ENCODE measurements around the gene CXorf58. TPM values are rescaled to one million over a fixed set of nuclear protein-coding genes. Genes with fewer than 3 reads are reported as not detected.

Gene CXorf58
- total and polyA plus RNA-seq, 2 experiments from 2014 or later, result 0.56 TPM; not detected in 1

DNA sequence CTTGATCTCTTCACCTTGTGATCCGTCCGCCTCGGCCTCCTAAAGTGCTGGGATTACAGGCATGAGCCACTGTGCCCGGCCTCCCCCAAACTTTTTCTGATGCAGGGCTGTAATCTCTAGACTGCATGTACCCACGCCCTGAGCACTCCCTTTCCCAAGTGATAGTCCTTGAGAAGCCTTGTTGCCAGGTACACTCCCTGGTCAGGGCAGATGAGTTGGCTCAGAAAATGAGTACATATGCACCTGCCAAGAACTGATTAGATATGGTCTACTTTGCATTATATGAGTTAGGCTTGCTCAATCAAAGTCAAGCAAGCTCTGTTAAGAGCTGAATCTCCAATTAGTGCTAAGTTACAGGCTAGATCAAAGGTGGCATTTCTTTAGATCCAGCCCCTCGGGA is 20.4 kb upstream of the CXorf58 start (continued):
- no peak for TF ChIP-seq ZNF462 (CRISPR knock-in tag; IDR thresholded peaks at IDR 0.05)

GRCh38 chrX:23887918-23888317 is 19.9 kb upstream of the CXorf58 start:
- Mint-ChIP-seq H3K4me3 (no peak overlapping the region), H3K4me1 (peaks cover 17% of the 10 kb centered on the region), H3K27ac (no peak overlapping the region), H3K27me3 (ENCODE audit: insufficient read depth, low read depth, poor library complexity) (peaks cover 2% of the 10 kb centered on the region), H3K9me3 (no peaks in the 10 kb centered on the region), H3K36me3 (ENCODE audit: low read depth) (peaks cover 3% of the 10 kb centered on the region; the same call in 1 of the 3 replicates)
- no peaks in the 10 kb centered on the region; the same call in 1 of the 2 replicates for H3K4me1 ChIP-seq (ENCODE audit: insufficient read depth)
- no peaks in the 10 kb centered on the region for H3K79me2 ChIP-seq (replicated peaks; ENCODE audit: insufficient read depth)
- no peak overlapping the region for H3K4me3 ChIP-seq
- H3K9me2 ChIP-seq (ENCODE audit: insufficient read depth), result no peaks in the 10 kb centered on the region
- no peak overlapping the region for H2AFZ ChIP-seq
- no peak overlapping the region for H3K27ac ChIP-seq (ENCODE audit: low read depth)
- H4K20me1 ChIP-seq (replicated peaks; ENCODE audit: insufficient read depth), result no peaks in the 10 kb centered on the region
- H3K27me3 ChIP-seq (ENCODE audit: insufficient read depth), result no peaks in the 10 kb centered on the region
- ATAC-seq (no peak), DNase-seq (ENCODE audit: low spot score) (no peak)
- H3K4me2 ChIP-seq, result no peak overlapping the region
- H3K36me3 ChIP-seq (ENCODE audit: insufficient read depth), result no peaks in the 10 kb centered on the region
- H3F3A ChIP-seq (replicated peaks; ENCODE audit: low read depth), result no peaks in the 10 kb centered on the region
- TF ChIP-seq STAT1 (IDR thresholded peaks at IDR 0.05; ENCODE audit: unreplicated experiment) (no peak), POLR2AphosphoS5 (IDR thresholded peaks at IDR 0.05; ENCODE audit: low read depth) (no peak), ZNF114 (CRISPR knock-in tag; IDR thresholded peaks at IDR 0.05) (no peak), JUNB (IDR thresholded peaks at IDR 0.05; ENCODE audit: unreplicated experiment) (no peak), NANOG (IDR thresholded peaks at IDR 0.05; ENCODE audit: borderline replicate concordance) (no peak), CREB1 (CRISPR knock-in tag; IDR thresholded peaks at IDR 0.05; ENCODE audit: low read depth) (no peak), EZH2 (IDR thresholded peaks at IDR 0.05; ENCODE audit: low read depth, unreplicated experiment) (no peak), ZNF331 (CRISPR knock-in tag; IDR thresholded peaks at IDR 0.05; ENCODE audit: low read depth) (no peak)
- TF ChIP-seq, protein P1, sequence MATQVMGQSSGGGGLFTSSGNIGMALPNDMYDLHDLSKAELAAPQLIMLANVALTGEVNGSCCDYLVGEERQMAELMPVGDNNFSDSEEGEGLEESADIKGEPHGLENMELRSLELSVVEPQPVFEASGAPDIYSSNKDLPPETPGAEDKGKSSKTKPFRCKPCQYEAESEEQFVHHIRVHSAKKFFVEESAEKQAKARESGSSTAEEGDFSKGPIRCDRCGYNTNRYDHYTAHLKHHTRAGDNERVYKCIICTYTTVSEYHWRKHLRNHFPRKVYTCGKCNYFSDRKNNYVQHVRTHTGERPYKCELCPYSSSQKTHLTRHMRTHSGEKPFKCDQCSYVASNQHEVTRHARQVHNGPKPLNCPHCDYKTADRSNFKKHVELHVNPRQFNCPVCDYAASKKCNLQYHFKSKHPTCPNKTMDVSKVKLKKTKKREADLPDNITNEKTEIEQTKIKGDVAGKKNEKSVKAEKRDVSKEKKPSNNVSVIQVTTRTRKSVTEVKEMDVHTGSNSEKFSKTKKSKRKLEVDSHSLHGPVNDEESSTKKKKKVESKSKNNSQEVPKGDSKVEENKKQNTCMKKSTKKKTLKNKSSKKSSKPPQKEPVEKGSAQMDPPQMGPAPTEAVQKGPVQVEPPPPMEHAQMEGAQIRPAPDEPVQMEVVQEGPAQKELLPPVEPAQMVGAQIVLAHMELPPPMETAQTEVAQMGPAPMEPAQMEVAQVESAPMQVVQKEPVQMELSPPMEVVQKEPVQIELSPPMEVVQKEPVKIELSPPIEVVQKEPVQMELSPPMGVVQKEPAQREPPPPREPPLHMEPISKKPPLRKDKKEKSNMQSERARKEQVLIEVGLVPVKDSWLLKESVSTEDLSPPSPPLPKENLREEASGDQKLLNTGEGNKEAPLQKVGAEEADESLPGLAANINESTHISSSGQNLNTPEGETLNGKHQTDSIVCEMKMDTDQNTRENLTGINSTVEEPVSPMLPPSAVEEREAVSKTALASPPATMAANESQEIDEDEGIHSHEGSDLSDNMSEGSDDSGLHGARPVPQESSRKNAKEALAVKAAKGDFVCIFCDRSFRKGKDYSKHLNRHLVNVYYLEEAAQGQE (IDR thresholded peaks at IDR 0.05; ENCODE audit: unreplicated experiment), result no peak
- TF ChIP-seq, protein P2, sequence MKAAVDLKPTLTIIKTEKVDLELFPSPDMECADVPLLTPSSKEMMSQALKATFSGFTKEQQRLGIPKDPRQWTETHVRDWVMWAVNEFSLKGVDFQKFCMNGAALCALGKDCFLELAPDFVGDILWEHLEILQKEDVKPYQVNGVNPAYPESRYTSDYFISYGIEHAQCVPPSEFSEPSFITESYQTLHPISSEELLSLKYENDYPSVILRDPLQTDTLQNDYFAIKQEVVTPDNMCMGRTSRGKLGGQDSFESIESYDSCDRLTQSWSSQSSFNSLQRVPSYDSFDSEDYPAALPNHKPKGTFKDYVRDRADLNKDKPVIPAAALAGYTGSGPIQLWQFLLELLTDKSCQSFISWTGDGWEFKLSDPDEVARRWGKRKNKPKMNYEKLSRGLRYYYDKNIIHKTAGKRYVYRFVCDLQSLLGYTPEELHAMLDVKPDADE (IDR thresholded peaks at IDR 0.05), result no peak
- TF ChIP-seq, protein P3, sequence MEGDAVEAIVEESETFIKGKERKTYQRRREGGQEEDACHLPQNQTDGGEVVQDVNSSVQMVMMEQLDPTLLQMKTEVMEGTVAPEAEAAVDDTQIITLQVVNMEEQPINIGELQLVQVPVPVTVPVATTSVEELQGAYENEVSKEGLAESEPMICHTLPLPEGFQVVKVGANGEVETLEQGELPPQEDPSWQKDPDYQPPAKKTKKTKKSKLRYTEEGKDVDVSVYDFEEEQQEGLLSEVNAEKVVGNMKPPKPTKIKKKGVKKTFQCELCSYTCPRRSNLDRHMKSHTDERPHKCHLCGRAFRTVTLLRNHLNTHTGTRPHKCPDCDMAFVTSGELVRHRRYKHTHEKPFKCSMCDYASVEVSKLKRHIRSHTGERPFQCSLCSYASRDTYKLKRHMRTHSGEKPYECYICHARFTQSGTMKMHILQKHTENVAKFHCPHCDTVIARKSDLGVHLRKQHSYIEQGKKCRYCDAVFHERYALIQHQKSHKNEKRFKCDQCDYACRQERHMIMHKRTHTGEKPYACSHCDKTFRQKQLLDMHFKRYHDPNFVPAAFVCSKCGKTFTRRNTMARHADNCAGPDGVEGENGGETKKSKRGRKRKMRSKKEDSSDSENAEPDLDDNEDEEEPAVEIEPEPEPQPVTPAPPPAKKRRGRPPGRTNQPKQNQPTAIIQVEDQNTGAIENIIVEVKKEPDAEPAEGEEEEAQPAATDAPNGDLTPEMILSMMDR (conservative IDR thresholded peaks at IDR 0.05; ENCODE audit: low read depth in 2 of 2), result no peak
